Endodermal cell (in vitro differentiated cells): ENCODE results near the gene RREB1. TPM values are rescaled to one million over a fixed set of nuclear protein-coding genes. Genes with fewer than 3 reads are reported as not detected.
A peak's percentile ranks its signal among the peaks of the same experiment; 100 is the strongest.

Experiments used
- DNase-seq: peaks from one replicate; pipeline ENCODE4 v3.0.0-alpha.2; 2017
- H3K27ac ChIP-seq: 2 replicates; pipeline ENCODE4 v1.5.1; 2013; ENCODE audit warnings: mild to moderate bottlenecking, low read depth, low read length, moderate library complexity
- H3K27me3 ChIP-seq: 2 replicates; pipeline ENCODE4 v1.6.1; 2013; ENCODE audit warnings: mild to moderate bottlenecking, low read length, moderate library complexity; ENCODE audit not compliant: insufficient read depth, control insufficient read depth, poor library complexity, severe bottlenecking
- H3K36me3 ChIP-seq: 2 replicates; pipeline ENCODE4 v1.7.0; 2013; ENCODE audit warnings: mild to moderate bottlenecking, low read length, moderate library complexity; ENCODE audit not compliant: control insufficient read depth, insufficient read depth
- H3K4me1 ChIP-seq: one replicate; pipeline ENCODE4 v1.7.0; 2013; ENCODE audit warnings: low read length; ENCODE audit not compliant: control insufficient read depth, insufficient read depth
- H3K4me3 ChIP-seq: 2 replicates; pipeline ENCODE4 v1.5.1; 2013; ENCODE audit warnings: mild to moderate bottlenecking, low read length, moderate library complexity
- H3K9ac ChIP-seq: 2 replicates; pipeline ENCODE4 v1.6.1; 2013; ENCODE audit warnings: mild to moderate bottlenecking, low read length, moderate library complexity; ENCODE audit not compliant: poor library complexity, severe bottlenecking; ENCODE audit errors: extremely low read depth
- H3K9me3 ChIP-seq: 2 replicates; pipeline ENCODE4 v1.6.1; 2013; ENCODE audit warnings: mild to moderate bottlenecking, low read length, moderate library complexity; ENCODE audit not compliant: control insufficient read depth
- H3K27ac Mint-ChIP-seq: 2 replicates; pipeline ENCODE4 v1.8.0; 2020; ENCODE audit warnings: mixed read lengths
- H3K27me3 Mint-ChIP-seq: 2 replicates; pipeline ENCODE4 v1.8.0; 2021; ENCODE audit warnings: mild to moderate bottlenecking, mixed read lengths; ENCODE audit not compliant: insufficient read depth
- H3K36me3 Mint-ChIP-seq: 2 replicates; pipeline ENCODE4 v1.8.0; 2020; ENCODE audit warnings: low read depth, mixed read lengths
- H3K4me1 Mint-ChIP-seq: 2 replicates; pipeline ENCODE4 v1.8.0; 2020; ENCODE audit warnings: mixed read lengths
- H3K4me3 Mint-ChIP-seq: 2 replicates; pipeline ENCODE4 v1.8.0; 2020; ENCODE audit warnings: mild to moderate bottlenecking, moderate library complexity, mixed read lengths
- H3K9me3 Mint-ChIP-seq: 2 replicates; pipeline ENCODE4 v1.8.0; 2020; ENCODE audit warnings: mild to moderate bottlenecking, mixed read lengths
- CTCF ChIP-seq: fragments of 200-600 bp; sonication (generic); conservative IDR thresholded peaks from 2 replicates; pipeline ENCODE4 v1.5.0; 2021; ENCODE audit warnings: antibody characterized with exemption, mild to moderate bottlenecking
- WGBS, 2 experiments: methylation state at CpG; one replicate each; pipeline versions ENCODE4 v1.1.5 to v1.1.7; 2013; ENCODE audit warnings: missing lambda C conversion rate in 2 of 2, mixed read lengths in 1 of 2; ENCODE audit not compliant: insufficient coverage in 1 of 2, insufficient read length in 1 of 2; 5-methylcytosine and 5-hydroxymethylcytosine counted together
- total RNA-seq, 2 donors: library from RNA; stranded (reverse); fragmentation: NEBNext Ultra II Directional in 1 of 2; extraction: Animal tissue kit (Norgen Biotek cat#: 25700) in 1 of 2; gene quantifications; 2 replicates in 1 of 2; 3 replicates in 1 of 2; pipeline ENCODE4 v1.2.1, GENCODE V29; 2021

The RREB1 gene
- total RNA-seq, 2 donors from 2014 or later, result 51.2 to 64.3 TPM

DNA sequence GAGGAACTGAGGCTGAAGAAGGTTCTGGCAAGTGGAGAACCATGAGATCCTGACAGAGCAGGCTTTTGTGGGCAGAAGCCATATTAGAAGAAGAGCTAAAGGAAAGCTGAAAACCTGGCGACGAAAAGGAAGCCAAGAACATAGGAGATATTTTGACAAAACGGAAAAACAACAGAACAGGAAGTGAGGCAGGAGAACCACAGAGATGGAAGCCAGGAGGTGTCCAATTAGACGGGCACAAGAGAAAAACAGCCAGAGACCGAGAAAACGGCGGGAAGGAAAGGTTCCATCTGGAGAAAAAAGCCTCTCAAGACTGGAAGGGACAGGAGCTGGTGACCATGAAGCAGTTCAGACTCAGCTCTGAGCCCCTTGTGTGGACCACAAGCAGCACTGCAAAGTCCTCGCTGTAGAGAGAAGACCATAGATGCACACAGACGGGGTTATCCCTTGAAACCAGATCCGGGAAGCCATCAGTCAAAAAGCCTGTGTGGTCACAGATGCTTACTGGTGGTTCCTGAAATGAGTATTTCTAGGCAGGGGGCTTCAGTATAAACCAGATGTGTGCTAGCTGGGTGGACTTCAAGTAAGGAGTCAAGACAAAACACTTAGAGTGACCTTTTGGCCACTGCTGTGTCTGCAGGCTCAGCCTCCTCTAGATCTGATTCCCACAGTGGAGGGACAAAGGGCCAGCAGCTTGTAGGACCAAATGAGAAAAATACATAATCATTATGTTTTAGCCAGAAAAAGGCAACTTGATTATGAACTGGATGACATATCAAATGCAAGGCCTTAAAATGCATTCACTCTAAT is 174.5 kb downstream of the RREB1 start:
- Mint-ChIP-seq H3K27ac (peak overlapping the region; percentile 6), H3K4me3 (no peak overlapping the region), H3K36me3 (peaks cover 34% of the 10 kb centered on the region), H3K9me3 (no peaks in the 10 kb centered on the region), H3K27me3 (no peaks in the 10 kb centered on the region), H3K4me1 (peaks cover 6% of the 10 kb centered on the region)
- 86 to 93% methylated on average over 9 to 10 of the region's 10 CpGs for WGBS, 2 experiments
- no peak overlapping the region for H3K9ac ChIP-seq
- no peak overlapping the region for H3K27ac ChIP-seq
- H3K4me3 ChIP-seq, result no peak overlapping the region
- DNase-seq, result no peak
- no peaks in the 10 kb centered on the region for H3K27me3 ChIP-seq
- no peaks in the 10 kb centered on the region for H3K9me3 ChIP-seq
- H3K36me3 ChIP-seq, result peaks cover 40% of the 10 kb centered on the region
- H3K4me1 ChIP-seq, result no peaks in the 10 kb centered on the region
- TF ChIP-seq CTCF, result no peak

DNA sequence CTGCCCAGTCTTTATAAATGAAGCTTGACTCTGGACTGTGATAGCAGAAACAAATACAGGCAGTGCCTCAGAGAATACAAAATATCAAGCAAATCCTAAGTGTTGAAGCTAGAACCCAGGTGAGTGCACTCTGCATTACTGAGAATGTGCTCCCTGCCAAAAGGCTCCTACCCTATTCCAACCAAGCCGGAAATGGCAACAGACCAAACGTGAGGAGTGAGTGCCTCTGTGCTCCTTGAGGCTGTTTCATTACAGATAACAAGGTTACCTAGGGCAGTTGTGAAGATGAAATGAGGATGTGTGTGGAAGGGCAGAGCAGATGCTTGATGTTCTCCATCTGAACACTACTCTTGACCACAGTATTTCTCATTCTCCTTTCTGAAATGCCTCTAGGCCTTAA is 175.9 kb downstream of the RREB1 start:
- Histone ChIP-seq H3K9ac (no peak overlapping the region), H3K27ac (no peak overlapping the region), H3K9me3 (no peaks in the 10 kb centered on the region), H3K36me3 (peaks cover 53% of the 10 kb centered on the region), H3K4me3 (no peak overlapping the region), H3K27me3 (no peaks in the 10 kb centered on the region), H3K4me1 (no peaks in the 10 kb centered on the region)
- no peak for DNase-seq
- peaks cover 6% of the 10 kb centered on the region for H3K4me1 Mint-ChIP-seq
- no peaks in the 10 kb centered on the region for H3K9me3 Mint-ChIP-seq
- H3K27ac Mint-ChIP-seq, result no peak overlapping the region
- H3K36me3 Mint-ChIP-seq, result peaks cover 46% of the 10 kb centered on the region
- WGBS, 2 experiments, result 95% methylated on average over 2 of the region's 2 CpGs; no CpG with 5 or more reads in 1 of the 2 experiments
- TF ChIP-seq CTCF, result no peak
- H3K4me3 Mint-ChIP-seq, result no peak overlapping the region
- H3K27me3 Mint-ChIP-seq, result no peaks in the 10 kb centered on the region

DNA sequence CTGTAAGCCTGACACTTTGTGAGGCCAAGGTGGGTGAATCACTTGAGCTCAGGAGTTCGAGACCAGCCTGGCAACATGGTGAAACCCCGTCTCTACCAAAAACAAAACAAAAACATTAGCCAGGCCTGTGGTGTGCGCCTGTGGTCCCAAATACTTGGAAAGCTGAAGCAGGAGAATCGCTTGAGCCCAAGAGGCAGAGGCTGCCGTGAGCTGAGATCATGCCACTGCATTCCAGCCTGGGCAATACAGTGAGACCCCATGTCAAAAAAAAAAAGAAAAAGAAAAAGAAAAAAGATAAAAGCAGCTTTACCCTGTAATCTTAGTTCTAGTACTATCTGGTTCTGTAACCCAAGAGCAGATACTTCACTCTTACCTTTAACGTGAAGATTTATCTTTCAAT is 177.7 kb downstream of the RREB1 start:
- Mint-ChIP-seq H3K27ac (no peak overlapping the region), H3K4me1 (peaks cover 6% of the 10 kb centered on the region), H3K36me3 (peaks cover 53% of the 10 kb centered on the region), H3K4me3 (no peak overlapping the region), H3K9me3 (no peaks in the 10 kb centered on the region), H3K27me3 (no peaks in the 10 kb centered on the region)
- peaks cover 71% of the 10 kb centered on the region for H3K36me3 ChIP-seq
- no peak overlapping the region for H3K9ac ChIP-seq
- TF ChIP-seq CTCF, result no peak
- H3K27me3 ChIP-seq, result no peaks in the 10 kb centered on the region
- WGBS, 2 experiments, result 96 to 98% methylated on average over 5 to 6 of the region's 6 CpGs
- no peak overlapping the region for H3K27ac ChIP-seq
- no peaks in the 10 kb centered on the region for H3K9me3 ChIP-seq
- no peak for DNase-seq
- no peaks in the 10 kb centered on the region for H3K4me1 ChIP-seq
- H3K4me3 ChIP-seq, result no peak overlapping the region
